Measurements from ENCODE around the gene PKHD1. TPM values are rescaled to one million over a fixed set of nuclear protein-coding genes. Genes with fewer than 3 reads are reported as not detected.
A peak's percentile ranks its signal among the peaks of the same experiment; 100 is the strongest.

Gene PKHD1
- polyA plus RNA-seq, 4 donors = under 0.01 to 1.3 TPM; not detected in 2

- no peak overlapping the region for H3K27ac ChIP-seq (ENCODE audit: low read depth in 1 of 3, low read length in 2 of 3)
- no peaks in the 10 kb centered on the region for H3K36me3 ChIP-seq (ENCODE audit: control insufficient read depth in 3 of 3, insufficient read depth in 2 of 3, low read depth in 1 of 3, low read length in 3 of 3)
- peaks cover 0 to 16% (median 0%) of the 10 kb centered on the region in 3 donors for H3K4me1 ChIP-seq (ENCODE audit: control insufficient read depth in 3 of 3, insufficient read depth in 2 of 3, low read depth in 1 of 3, low read length in 2 of 3)
- FAIRE-seq (no peak), DNase-seq (peak; percentile 30 to 65)
- no peaks in the 10 kb centered on the region for H3K27me3 ChIP-seq (ENCODE audit: control insufficient read depth in 3 of 3, insufficient read depth in 3 of 3, low read length in 3 of 3)
- no peaks in the 10 kb centered on the region for H3K9me3 ChIP-seq (ENCODE audit: control insufficient read depth in 2 of 2, insufficient read depth in 1 of 2, low read depth in 1 of 2, low read length in 1 of 2)
- H3K4me3 ChIP-seq (ENCODE audit: low read depth in 1 of 3, low read length in 3 of 3) = no peak overlapping the region
- 41 to 44% (median 43%) methylated on average over 3 of the region's 3 CpGs for WGBS, 3 donors
These were observed 38.0 kb downstream of the PKHD1 start for GRCh38 chr6:52049252-52050050.

GRCh38 chr6:52046456-52046855 is 41.0 kb downstream of the PKHD1 start:
- no peak overlapping the region for H3K4me3 ChIP-seq (ENCODE audit: low read depth in 1 of 3, low read length in 3 of 3)
- no peaks in the 10 kb centered on the region for H3K9me3 ChIP-seq (ENCODE audit: control insufficient read depth in 2 of 2, insufficient read depth in 1 of 2, low read depth in 1 of 2, low read length in 1 of 2)
- no peaks in the 10 kb centered on the region for H3K27me3 ChIP-seq (ENCODE audit: control insufficient read depth in 3 of 3, insufficient read depth in 3 of 3, low read length in 3 of 3)
- H3K36me3 ChIP-seq (ENCODE audit: control insufficient read depth in 3 of 3, insufficient read depth in 2 of 3, low read depth in 1 of 3, low read length in 3 of 3) = no peaks in the 10 kb centered on the region
- DNase-seq (no peak), FAIRE-seq (no peak)
- H3K4me1 ChIP-seq (ENCODE audit: control insufficient read depth in 3 of 3, insufficient read depth in 2 of 3, low read depth in 1 of 3, low read length in 2 of 3) = peaks cover 0 to 10% (median 0%) of the 10 kb centered on the region in 3 donors
- 0 to 19% (median 0%) methylated on average over 1 of the region's 1 CpG for WGBS, 3 donors
- no peak overlapping the region for H3K27ac ChIP-seq (ENCODE audit: low read depth in 1 of 3, low read length in 2 of 3)

- H3K27ac ChIP-seq (ENCODE audit: low read depth in 1 of 3, low read length in 2 of 3) = no peak overlapping the region
- no peaks in the 10 kb centered on the region for H3K36me3 ChIP-seq (ENCODE audit: control insufficient read depth in 3 of 3, insufficient read depth in 2 of 3, low read depth in 1 of 3, low read length in 3 of 3)
- DNase-seq (no peak), FAIRE-seq (no peak)
- no peak overlapping the region for H3K4me3 ChIP-seq (ENCODE audit: low read depth in 1 of 3, low read length in 3 of 3)
- no peaks in the 10 kb centered on the region for H3K27me3 ChIP-seq (ENCODE audit: control insufficient read depth in 3 of 3, insufficient read depth in 3 of 3, low read length in 3 of 3)
- WGBS, 3 donors = 54 to 78% (median 75%) methylated on average over 1 of the region's 1 CpG
- no peaks in the 10 kb centered on the region for H3K9me3 ChIP-seq (ENCODE audit: control insufficient read depth in 2 of 2, insufficient read depth in 1 of 2, low read depth in 1 of 2, low read length in 1 of 2)
- H3K4me1 ChIP-seq (ENCODE audit: control insufficient read depth in 3 of 3, insufficient read depth in 2 of 3, low read depth in 1 of 3, low read length in 2 of 3) = peaks cover 0 to 7% (median 0%) of the 10 kb centered on the region in 3 donors
These were observed 41.9 kb downstream of the PKHD1 start for GRCh38 chr6:52045481-52045880.

GRCh38 chr6:52045033-52045432 is 42.4 kb downstream of the PKHD1 start:
- no peak overlapping the region for H3K27ac ChIP-seq (ENCODE audit: low read depth in 1 of 3, low read length in 2 of 3)
- FAIRE-seq = no peak
- no peaks in the 10 kb centered on the region for H3K9me3 ChIP-seq (ENCODE audit: control insufficient read depth in 2 of 2, insufficient read depth in 1 of 2, low read depth in 1 of 2, low read length in 1 of 2)
- H3K4me1 ChIP-seq (ENCODE audit: control insufficient read depth in 3 of 3, insufficient read depth in 2 of 3, low read depth in 1 of 3, low read length in 2 of 3) = peaks cover 0 to 5% (median 0%) of the 10 kb centered on the region in 3 donors
- H3K27me3 ChIP-seq (ENCODE audit: control insufficient read depth in 3 of 3, insufficient read depth in 3 of 3, low read length in 3 of 3) = no peaks in the 10 kb centered on the region
- WGBS, 3 donors = 49 to 71% (median 55%) methylated on average over 5 of the region's 5 CpGs
- no peak for DNase-seq
- no peaks in the 10 kb centered on the region for H3K36me3 ChIP-seq (ENCODE audit: control insufficient read depth in 3 of 3, insufficient read depth in 2 of 3, low read depth in 1 of 3, low read length in 3 of 3)
- H3K4me3 ChIP-seq (ENCODE audit: low read depth in 1 of 3, low read length in 3 of 3) = no peak overlapping the region

GRCh38 chr6:52042141-52042885 is 45.1 kb downstream of the PKHD1 start:
- no peaks in the 10 kb centered on the region for H3K9me3 ChIP-seq (ENCODE audit: control insufficient read depth in 2 of 2, insufficient read depth in 1 of 2, low read depth in 1 of 2, low read length in 1 of 2)
- H3K4me1 ChIP-seq (ENCODE audit: control insufficient read depth in 3 of 3, insufficient read depth in 2 of 3, low read depth in 1 of 3, low read length in 2 of 3) = no peaks in the 10 kb centered on the region
- DNase-seq (no peak), FAIRE-seq (no peak)
- no peak overlapping the region for H3K4me3 ChIP-seq (ENCODE audit: low read depth in 1 of 3, low read length in 3 of 3)
- H3K36me3 ChIP-seq (ENCODE audit: control insufficient read depth in 3 of 3, insufficient read depth in 2 of 3, low read depth in 1 of 3, low read length in 3 of 3) = no peaks in the 10 kb centered on the region
- no peak overlapping the region for H3K27ac ChIP-seq (ENCODE audit: low read depth in 1 of 3, low read length in 2 of 3)
- 72 to 87% (median 75%) methylated on average over 2 of the region's 2 CpGs for WGBS, 3 donors
- no peaks in the 10 kb centered on the region for H3K27me3 ChIP-seq (ENCODE audit: control insufficient read depth in 3 of 3, insufficient read depth in 3 of 3, low read length in 3 of 3)

- no peaks in the 10 kb centered on the region for H3K36me3 ChIP-seq (ENCODE audit: control insufficient read depth in 3 of 3, insufficient read depth in 2 of 3, low read depth in 1 of 3, low read length in 3 of 3)
- no peak overlapping the region for H3K27ac ChIP-seq (ENCODE audit: low read depth in 1 of 3, low read length in 2 of 3)
- H3K4me1 ChIP-seq (ENCODE audit: control insufficient read depth in 3 of 3, insufficient read depth in 2 of 3, low read depth in 1 of 3, low read length in 2 of 3) = no peaks in the 10 kb centered on the region
- H3K9me3 ChIP-seq (ENCODE audit: control insufficient read depth in 2 of 2, insufficient read depth in 1 of 2, low read depth in 1 of 2, low read length in 1 of 2) = no peaks in the 10 kb centered on the region
- H3K4me3 ChIP-seq (ENCODE audit: low read depth in 1 of 3, low read length in 3 of 3) = no peak overlapping the region
- no peak for DNase-seq
- no peak for FAIRE-seq
- no peaks in the 10 kb centered on the region for H3K27me3 ChIP-seq (ENCODE audit: control insufficient read depth in 3 of 3, insufficient read depth in 3 of 3, low read length in 3 of 3)
These were observed 46.3 kb downstream of the PKHD1 start for GRCh38 chr6:52041134-52041533.

GRCh38 chr6:52027699-52028098 is 59.7 kb downstream of the PKHD1 start:
- H3K4me1 ChIP-seq (ENCODE audit: control insufficient read depth in 3 of 3, insufficient read depth in 2 of 3, low read depth in 1 of 3, low read length in 2 of 3) = no peaks in the 10 kb centered on the region
- no peak overlapping the region for H3K4me3 ChIP-seq (ENCODE audit: low read depth in 1 of 3, low read length in 3 of 3)
- H3K36me3 ChIP-seq (ENCODE audit: control insufficient read depth in 3 of 3, insufficient read depth in 2 of 3, low read depth in 1 of 3, low read length in 3 of 3) = no peaks in the 10 kb centered on the region
- no peak for FAIRE-seq
- WGBS, 3 donors = 41 to 61% (median 51%) methylated on average over 2 of the region's 2 CpGs
- H3K27ac ChIP-seq (ENCODE audit: low read depth in 1 of 3, low read length in 2 of 3) = no peak overlapping the region
- no peaks in the 10 kb centered on the region for H3K9me3 ChIP-seq (ENCODE audit: control insufficient read depth in 2 of 2, insufficient read depth in 1 of 2, low read depth in 1 of 2, low read length in 1 of 2)
- no peaks in the 10 kb centered on the region for H3K27me3 ChIP-seq (ENCODE audit: control insufficient read depth in 3 of 3, insufficient read depth in 3 of 3, low read length in 3 of 3)
- no peak for DNase-seq

- WGBS, 3 donors = 82 to 85% (median 85%) methylated on average over 12 of the region's 12 CpGs
- Histone ChIP-seq H3K4me3 (ENCODE audit: low read depth in 1 of 3, low read length in 3 of 3) (no peak overlapping the region), H3K27ac (ENCODE audit: low read depth in 1 of 3, low read length in 2 of 3) (no peak overlapping the region), H3K9me3 (ENCODE audit: control insufficient read depth in 2 of 2, insufficient read depth in 1 of 2, low read depth in 1 of 2, low read length in 1 of 2) (no peaks in the 10 kb centered on the region), H3K27me3 (ENCODE audit: control insufficient read depth in 3 of 3, insufficient read depth in 3 of 3, low read length in 3 of 3) (no peaks in the 10 kb centered on the region), H3K36me3 (ENCODE audit: control insufficient read depth in 3 of 3, insufficient read depth in 2 of 3, low read depth in 1 of 3, low read length in 3 of 3) (no peaks in the 10 kb centered on the region), H3K4me1 (ENCODE audit: control insufficient read depth in 3 of 3, insufficient read depth in 2 of 3, low read depth in 1 of 3, low read length in 2 of 3) (peaks cover 0 to 12% (median 2%) of the 10 kb centered on the region in 3 donors)
- DNase-seq (no peak), FAIRE-seq (no peak)
These were observed 62.9 kb downstream of the PKHD1 start for GRCh38 chr6:52024451-52025068.
